ENCODE data around the gene TMIE. TPM values are rescaled to one million over a fixed set of nuclear protein-coding genes. Genes with fewer than 3 reads are reported as not detected.

Gene TMIE
- polyA plus RNA-seq, 1 donor (not counting 4 experiments of a cell fraction or from before 2014, with no cell fraction given) = 0.07 TPM

DNA sequence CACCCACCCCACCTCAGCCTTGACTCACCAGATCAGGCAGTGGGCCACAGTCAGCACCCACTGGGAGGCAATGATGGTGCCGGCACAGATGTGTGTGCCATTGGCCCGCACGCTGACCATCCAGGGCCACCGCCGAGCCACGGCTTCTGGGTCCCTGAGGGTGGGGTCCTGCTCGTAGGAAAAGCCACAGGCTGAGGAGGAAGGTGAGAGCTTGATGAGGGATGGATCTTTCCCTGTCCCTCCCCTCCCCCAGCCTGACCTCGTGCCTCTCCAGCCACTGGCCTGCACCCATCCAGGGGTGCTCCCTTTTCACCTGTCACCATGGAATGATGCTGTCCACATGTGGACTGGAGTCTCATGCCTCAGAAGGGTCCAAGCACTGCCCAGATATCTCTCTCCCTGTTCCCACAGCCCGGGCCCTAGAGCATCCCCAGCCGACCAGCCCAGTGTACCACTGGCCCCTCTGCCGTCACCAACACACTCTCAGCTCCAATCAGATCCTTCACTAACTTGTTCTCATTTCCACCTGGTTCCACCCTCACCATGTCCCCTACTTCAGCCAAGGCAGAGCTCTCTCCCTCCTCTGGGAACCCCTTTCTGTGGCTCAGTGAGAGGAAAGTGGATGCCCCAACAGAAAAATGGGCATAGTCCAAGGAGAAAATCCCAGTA lies 14.4 kb downstream of the TMIE start:
- Histone ChIP-seq H3K79me2 (ENCODE audit: control insufficient read depth, insufficient read depth, low read length) (no peaks in the 10 kb centered on the region), H3K36me3 (ENCODE audit: control insufficient read depth in 2 of 2, extremely low read depth in 1 of 2, insufficient read depth in 2 of 2, low read length in 2 of 2) (no peaks in the 10 kb centered on the region), H3K4me1 (ENCODE audit: control insufficient read depth, extremely low read depth, insufficient read depth, low read length) (peaks cover 10% of the 10 kb centered on the region), H2AFZ (ENCODE audit: control insufficient read depth, low read length) (no peak overlapping the region), H4K20me1 (ENCODE audit: control insufficient read depth, extremely low read depth, insufficient read depth, low read length) (no peaks in the 10 kb centered on the region), H3K9me1 (ENCODE audit: control insufficient read depth, extremely low read depth, insufficient read depth, low read length) (no peaks in the 10 kb centered on the region), H3K4me2 (ENCODE audit: control insufficient read depth, extremely low read depth, insufficient read depth, low read depth, low read length) (no peak overlapping the region), H3K9me3 (ENCODE audit: control insufficient read depth, low read depth, low read length) (no peaks in the 10 kb centered on the region), H3K27ac (ENCODE audit: control insufficient read depth, insufficient read depth, low read length) (no peak overlapping the region), H3K4me3 (ENCODE audit: control insufficient read depth in 2 of 3, extremely low read depth in 1 of 3, insufficient read depth in 2 of 3, low read depth in 1 of 3, low read length in 3 of 3) (no peak overlapping the region), H3K9ac (ENCODE audit: control insufficient read depth, extremely low read depth, insufficient read depth, low read length) (no peak overlapping the region), H3K27me3 (ENCODE audit: control insufficient read depth, extremely low read depth, insufficient read depth, low read length) (peaks cover 12% of the 10 kb centered on the region)
- DNase-seq (ENCODE audit: low read depth, low spot score) (no peak), FAIRE-seq (no peak)
- no peak for TF ChIP-seq EZH2 (IDR thresholded peaks at IDR 0.05; ENCODE audit: low read length)
- TF ChIP-seq, protein P1, sequence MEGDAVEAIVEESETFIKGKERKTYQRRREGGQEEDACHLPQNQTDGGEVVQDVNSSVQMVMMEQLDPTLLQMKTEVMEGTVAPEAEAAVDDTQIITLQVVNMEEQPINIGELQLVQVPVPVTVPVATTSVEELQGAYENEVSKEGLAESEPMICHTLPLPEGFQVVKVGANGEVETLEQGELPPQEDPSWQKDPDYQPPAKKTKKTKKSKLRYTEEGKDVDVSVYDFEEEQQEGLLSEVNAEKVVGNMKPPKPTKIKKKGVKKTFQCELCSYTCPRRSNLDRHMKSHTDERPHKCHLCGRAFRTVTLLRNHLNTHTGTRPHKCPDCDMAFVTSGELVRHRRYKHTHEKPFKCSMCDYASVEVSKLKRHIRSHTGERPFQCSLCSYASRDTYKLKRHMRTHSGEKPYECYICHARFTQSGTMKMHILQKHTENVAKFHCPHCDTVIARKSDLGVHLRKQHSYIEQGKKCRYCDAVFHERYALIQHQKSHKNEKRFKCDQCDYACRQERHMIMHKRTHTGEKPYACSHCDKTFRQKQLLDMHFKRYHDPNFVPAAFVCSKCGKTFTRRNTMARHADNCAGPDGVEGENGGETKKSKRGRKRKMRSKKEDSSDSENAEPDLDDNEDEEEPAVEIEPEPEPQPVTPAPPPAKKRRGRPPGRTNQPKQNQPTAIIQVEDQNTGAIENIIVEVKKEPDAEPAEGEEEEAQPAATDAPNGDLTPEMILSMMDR (optimal IDR thresholded peaks at IDR 0.05 in 1 of 3, IDR thresholded peaks at IDR 0.05 in 1 of 3, conservative IDR thresholded peaks at IDR 0.05 in 1 of 3; ENCODE audit: extremely low read depth in 1 of 3, insufficient read depth in 2 of 3, low read length in 3 of 3) = no peak
- dilution Hi-C loops (cut with MboI; ENCODE audit: extremely low pct_ligation_motif_present, low sequenced_read_pairs) = no loop called here

DNA sequence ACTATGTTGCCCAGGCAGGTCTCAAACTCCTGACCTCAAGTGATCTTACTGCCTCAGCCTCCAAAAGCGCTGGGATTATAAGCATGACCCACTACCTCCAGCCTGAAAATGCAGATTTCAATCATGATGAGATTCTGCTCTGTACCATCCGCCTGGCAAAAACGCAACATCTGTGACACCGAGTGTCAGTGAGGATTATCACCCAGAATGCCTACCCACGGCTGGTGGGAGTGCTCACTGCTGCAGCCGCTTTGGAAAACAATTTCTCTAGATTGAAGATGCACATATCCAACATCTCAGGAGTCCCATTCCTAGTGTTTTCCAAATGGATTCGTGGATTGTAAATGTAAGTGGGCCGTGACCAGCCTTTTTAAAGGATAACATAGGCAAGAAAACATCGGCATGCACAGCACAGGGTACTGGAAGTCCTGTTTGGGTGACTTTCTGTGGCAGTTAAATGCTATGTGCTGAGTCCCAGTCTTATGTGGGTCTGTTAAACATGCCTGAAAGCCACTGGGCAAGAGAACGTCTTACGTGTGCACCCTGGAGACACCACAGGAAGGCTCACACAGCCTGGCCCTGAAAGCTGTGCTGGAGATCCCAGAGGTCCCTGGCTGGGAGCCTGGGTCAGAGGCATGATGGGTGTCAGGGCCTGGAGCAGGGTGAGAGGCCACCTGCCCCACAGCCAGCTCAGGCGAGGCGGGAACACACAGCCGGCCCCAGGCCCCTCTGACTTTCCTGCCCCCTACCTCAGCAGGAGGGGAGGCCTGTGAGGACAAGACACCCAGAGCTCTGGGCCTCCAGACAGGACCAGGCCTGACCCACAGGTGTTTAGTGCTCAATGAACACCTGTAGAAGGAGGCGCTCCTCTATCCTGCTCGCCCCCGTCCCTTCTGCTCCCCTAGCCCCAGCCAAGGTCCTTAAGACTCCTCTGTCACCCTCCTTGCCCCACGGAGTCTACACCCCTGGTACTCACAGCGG lies 15.6 kb downstream of the TMIE start:
- FAIRE-seq (no peak), DNase-seq (ENCODE audit: low read depth, low spot score) (no peak)
- no peak for TF ChIP-seq EZH2 (IDR thresholded peaks at IDR 0.05; ENCODE audit: low read length)

More for the DNA sequence above, 15.6 kb downstream of the TMIE start:
- Histone ChIP-seq H3K4me1 (ENCODE audit: control insufficient read depth, extremely low read depth, insufficient read depth, low read length) (peaks cover 10% of the 10 kb centered on the region), H3K9ac (ENCODE audit: control insufficient read depth, extremely low read depth, insufficient read depth, low read length) (no peak overlapping the region), H3K36me3 (ENCODE audit: control insufficient read depth in 2 of 2, extremely low read depth in 1 of 2, insufficient read depth in 2 of 2, low read length in 2 of 2) (no peaks in the 10 kb centered on the region), H3K79me2 (ENCODE audit: control insufficient read depth, insufficient read depth, low read length) (no peaks in the 10 kb centered on the region), H3K4me2 (ENCODE audit: control insufficient read depth, extremely low read depth, insufficient read depth, low read depth, low read length) (no peak overlapping the region), H3K27me3 (ENCODE audit: control insufficient read depth, extremely low read depth, insufficient read depth, low read length) (peaks cover 12% of the 10 kb centered on the region), H3K9me1 (ENCODE audit: control insufficient read depth, extremely low read depth, insufficient read depth, low read length) (no peaks in the 10 kb centered on the region), H3K9me3 (ENCODE audit: control insufficient read depth, low read depth, low read length) (no peaks in the 10 kb centered on the region), H3K4me3 (ENCODE audit: control insufficient read depth in 2 of 3, extremely low read depth in 1 of 3, insufficient read depth in 2 of 3, low read depth in 1 of 3, low read length in 3 of 3) (no peak overlapping the region), H4K20me1 (ENCODE audit: control insufficient read depth, extremely low read depth, insufficient read depth, low read length) (no peaks in the 10 kb centered on the region), H3K27ac (ENCODE audit: control insufficient read depth, insufficient read depth, low read length) (no peak overlapping the region), H2AFZ (ENCODE audit: control insufficient read depth, low read length) (no peak overlapping the region)
- dilution Hi-C loops (cut with MboI; ENCODE audit: extremely low pct_ligation_motif_present, low sequenced_read_pairs) = no loop called here
